NCI-H2196 (cell line): ENCODE measurements around the gene PWWP2B.

ENCODE experiments used
- DNase-seq: peaks from one replicate; lab custom pipeline; 2025; ENCODE audit not compliant: unreplicated experiment; lab: John Stamatoyannopoulos, UW

PWWP2B gene

GRCh38 chr10:132417257-132417910 is 20.4 kb downstream of the PWWP2B start:
- no peak for DNase-seq

- no peak for DNase-seq
Measured at GRCh38 chr10:132417957-132418441, 21.0 kb downstream of the PWWP2B start.

GRCh38 chr10:132418527-132419416 is 21.8 kb downstream of the PWWP2B start:
- DNase-seq = peak; percentile 11

- DNase-seq = no peak
Measured at GRCh38 chr10:132419538-132420468, 22.8 kb downstream of the PWWP2B start.

GRCh38 chr10:132420469-132420980 is 23.5 kb downstream of the PWWP2B start:
- DNase-seq = no peak

GRCh38 chr10:132420981-132421846 is 24.2 kb downstream of the PWWP2B start:
- no peak for DNase-seq

- no peak for DNase-seq
Measured at GRCh38 chr10:132421847-132422751, 25.1 kb downstream of the PWWP2B start.

GRCh38 chr10:132422903-132423825 is 26.2 kb downstream of the PWWP2B start:
- DNase-seq = no peak

GRCh38 chr10:132423966-132424861 is 27.2 kb downstream of the PWWP2B start:
- no peak for DNase-seq

GRCh38 chr10:132425029-132425756 is 28.2 kb downstream of the PWWP2B start:
- DNase-seq = no peak

GRCh38 chr10:132425757-132426155 is 28.8 kb downstream of the PWWP2B start:
- DNase-seq = no peak

- DNase-seq = no peak
Measured at GRCh38 chr10:132427006-132427771, 30.2 kb downstream of the PWWP2B start.

- no peak for DNase-seq
Measured at GRCh38 chr10:132427939-132428367, 31.0 kb downstream of the PWWP2B start.

GRCh38 chr10:132428486-132428995 is 31.5 kb downstream of the PWWP2B start:
- no peak for DNase-seq
